Activated CD4-positive, alpha-beta T cell treated with anti-CD3 and anti-CD28 coated beads for 48 hours (primary cell): ENCODE results near the gene ZNFX1.
"Not testable (repeated sequence)": the region's sequence is repeated elsewhere in the genome, so short reads cannot be mapped to it uniquely, and the experiment has no call there.

Source experiments
- DNase-seq: peaks from one replicate; pipeline ENCODE4 v3.0.0-alpha.2; 2020

ZNFX1 gene

DNA sequence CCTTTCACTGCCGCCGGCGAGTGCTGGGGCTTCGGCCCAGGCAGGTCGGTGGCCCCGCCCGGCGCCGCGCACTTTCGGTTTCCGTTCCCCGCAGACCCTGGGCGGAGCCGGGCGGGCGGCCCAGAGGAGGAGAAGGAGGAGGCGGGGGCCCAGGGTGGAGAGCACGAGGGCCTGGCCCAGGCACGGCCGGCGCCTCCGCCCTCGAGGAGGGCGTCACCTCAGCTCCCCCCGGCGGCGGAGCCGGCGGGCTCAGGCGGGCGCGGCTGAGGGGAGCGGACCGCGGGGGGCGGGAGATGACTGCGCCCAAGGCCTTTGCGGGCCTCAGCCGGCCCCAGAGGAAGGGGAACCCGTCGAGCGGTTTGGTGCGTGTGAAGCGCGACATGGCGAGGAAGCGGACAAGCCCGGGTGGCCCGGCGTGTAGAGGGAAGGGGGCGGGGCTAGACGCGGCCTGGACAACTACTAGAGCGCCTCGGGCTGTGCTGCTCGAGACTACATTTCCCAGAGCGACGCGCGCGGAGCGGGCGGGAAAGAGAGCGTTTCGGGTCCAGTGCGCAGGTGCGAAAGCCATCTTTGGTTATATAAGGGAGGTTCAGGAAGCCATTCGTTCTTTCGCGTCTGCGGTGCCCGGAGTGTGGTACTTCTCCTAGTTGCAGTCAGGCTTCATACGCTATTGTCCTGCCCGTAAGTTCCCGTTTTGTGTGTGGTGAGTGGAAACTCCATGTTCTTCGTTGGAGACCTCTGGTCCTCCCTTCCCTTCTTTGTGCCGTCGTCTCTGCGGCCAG lies at the start of gene ZNFX1:
ZNFX1 (minus strand) TSS at position 22 of the 782 bp plus-strand sequence. CDS start 2,218 bp downstream, outside the sequence.
- DNase-seq, result peak; percentile 99

DNA sequence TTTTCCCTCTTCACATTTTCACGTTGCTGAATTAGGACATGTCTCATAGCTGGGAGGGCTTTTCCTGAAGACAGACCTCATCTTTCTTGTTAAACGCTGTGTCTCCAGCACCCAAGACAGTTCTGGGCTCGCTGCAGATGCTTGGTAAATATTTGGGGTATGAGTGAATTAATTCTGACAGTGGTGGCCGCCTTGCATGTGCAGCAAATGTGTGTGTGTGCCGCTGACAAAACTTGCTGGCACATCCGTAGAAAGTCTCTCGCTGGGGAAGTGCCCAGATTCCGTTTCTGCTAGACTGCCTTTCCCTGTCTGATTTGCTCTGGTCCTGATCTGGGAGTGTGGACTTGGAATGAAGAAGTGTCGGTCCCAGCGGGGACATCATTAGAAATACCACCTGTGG lies 48.2 kb upstream of the ZNFX1 start:
- no peak for DNase-seq

DNA sequence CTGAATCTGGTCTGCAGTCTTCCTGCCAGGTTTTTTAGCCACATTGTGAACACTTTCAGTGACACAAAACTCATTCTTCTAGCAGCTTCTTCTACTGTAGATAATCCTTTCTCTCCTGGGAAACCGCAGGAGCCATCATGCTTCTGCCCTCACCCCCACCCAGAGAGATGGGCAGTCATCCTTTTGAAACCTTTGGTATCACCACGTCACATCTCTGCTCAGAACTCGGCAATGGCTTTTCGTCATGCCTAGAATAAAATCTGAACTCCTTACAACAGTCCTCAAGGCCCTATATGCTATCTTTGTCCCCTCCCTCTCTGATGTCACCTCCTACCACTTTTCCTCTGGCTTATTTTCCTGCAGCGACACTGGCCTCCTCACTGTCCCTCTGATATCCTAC lies 46.4 kb upstream of the ZNFX1 start:
- DNase-seq, result no peak

DNA sequence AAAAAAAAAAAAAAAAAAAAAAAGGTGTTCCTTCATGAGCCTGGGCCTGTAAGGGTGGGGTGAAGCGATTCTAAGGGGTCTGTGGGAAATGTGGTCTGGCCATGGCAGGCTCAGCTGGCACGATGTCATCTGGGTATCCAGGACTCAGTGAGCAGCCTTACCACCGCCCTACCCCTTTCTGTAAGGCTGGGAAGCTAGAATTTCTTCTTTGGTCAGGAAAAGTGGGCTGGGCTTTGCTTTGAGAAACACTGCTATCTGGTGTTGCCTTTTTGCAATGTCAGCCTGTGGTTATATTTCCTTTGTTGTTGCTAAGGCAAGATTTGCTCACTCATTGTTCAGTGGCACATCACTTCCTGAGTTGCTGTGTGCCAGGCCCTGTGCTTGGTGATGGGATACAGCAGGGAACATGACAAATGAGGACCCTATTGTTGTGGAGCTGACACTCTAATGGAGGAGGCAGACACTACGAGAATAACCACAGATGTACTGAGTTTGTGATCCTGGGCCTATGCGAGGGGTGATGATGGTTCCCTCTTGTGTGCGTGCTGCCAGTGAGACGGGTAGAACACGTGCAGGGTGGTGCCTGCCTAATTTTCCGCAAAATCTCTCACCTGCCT lies 45.9 kb upstream of the ZNFX1 start:
- peak; percentile 28 for DNase-seq

DNA sequence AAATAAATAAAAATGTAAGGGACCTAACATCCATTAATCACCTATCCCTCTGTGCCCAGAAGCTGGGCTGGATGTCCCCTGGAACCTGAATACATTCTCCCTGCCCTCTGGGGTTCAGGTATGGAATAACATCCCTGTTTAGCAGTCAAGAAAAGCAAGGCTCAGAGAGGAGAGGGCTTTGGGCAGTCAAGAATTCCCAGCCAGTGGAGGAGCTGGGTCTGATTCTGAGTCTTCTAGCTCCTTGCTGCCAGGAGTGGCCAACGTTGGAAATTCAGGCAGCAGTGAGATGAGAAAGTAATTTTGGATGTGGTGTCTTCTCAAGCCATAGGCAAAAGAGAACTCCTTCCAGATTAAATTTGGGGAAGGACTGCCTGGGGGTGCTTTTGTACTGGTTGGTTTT lies 42.6 kb upstream of the ZNFX1 start:
- peak; percentile 11 for DNase-seq

DNA sequence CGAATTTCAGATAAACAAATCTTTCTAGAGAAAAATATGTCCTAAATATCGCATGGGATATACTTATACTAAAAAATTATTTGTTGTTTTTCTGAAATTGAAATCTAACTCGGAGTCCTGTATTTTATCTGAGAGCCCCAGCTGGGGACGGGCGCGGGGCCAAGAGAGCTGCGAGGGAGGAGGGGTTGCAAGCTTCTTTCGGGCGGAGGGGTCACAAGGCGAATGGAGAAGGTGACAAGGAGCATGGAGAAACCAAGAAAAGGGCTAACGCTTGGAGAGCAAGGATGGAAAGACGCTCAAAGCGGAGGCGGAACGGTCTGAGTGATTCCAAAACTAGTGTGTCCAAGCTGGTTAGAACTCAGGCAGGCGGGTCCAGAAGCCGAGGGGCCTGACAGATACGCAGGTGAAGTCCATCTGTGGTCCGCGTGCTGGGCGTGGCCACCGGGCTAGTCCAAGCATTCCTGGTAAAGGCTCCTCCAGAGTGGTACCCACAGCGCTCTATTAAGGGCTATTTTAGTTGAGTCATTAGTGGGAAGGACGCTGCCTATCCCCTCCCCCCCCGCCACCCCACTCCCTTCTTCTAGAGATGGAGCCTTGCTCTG lies 41.5 kb upstream of the ZNFX1 start:
- DNase-seq, result no peak

DNA sequence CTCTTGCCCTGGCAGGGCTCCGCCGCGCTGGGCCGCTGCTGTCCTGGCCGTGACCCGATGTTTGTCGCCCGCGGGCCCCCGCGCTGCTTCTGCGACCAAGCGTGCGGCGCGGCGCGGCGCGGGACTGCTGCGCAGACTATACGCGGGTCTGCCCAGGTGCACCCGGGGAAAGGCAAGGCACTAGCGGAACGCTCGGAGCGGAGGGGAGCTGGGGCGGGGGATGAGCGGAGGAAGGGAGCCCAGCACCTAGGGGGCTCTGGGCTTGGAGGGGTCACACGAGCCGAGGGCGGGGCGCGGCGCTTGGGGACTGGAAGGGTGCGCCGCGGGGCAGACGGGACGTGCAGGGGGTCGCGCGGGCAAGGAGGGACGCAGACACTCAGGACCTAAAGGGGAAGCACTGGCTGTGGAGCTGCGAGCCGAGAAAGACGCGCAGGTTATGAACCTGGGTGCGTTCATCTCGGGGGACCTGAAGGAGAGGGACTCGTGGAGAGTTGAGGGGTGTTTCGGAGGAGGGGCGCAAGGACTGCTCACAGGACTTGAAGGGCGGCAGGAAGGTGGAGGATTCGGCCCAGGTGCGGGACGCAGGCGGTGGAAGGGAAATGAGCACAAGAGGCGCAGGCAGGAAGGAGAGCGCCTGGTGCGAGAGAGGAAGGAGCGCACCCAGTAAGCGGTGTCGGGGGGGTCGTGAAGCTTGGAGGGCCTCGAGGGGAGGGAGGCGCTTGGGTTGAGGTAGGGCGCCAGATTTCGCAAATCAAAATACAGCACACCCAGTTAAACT lies 40.8 kb upstream of the ZNFX1 start:
- peak; percentile 14 for DNase-seq

DNA sequence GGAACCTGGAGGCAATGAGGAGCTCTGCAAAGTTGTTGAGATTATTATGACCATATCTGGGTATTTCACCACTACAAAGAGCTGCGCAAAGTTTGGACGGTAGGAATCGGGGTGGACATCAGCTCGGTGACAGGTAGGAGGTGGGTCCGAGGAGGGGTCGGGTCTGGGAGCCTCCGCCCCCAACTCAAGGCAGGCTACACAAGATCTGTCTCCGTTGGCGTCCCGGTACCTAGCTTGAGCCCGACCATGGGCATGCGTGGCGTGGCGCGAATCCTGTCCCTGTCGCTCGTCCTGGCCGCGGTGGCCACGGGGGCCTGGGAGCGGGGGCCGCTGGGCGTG lies 40.2 kb upstream of the ZNFX1 start:
- no peak for DNase-seq

DNA sequence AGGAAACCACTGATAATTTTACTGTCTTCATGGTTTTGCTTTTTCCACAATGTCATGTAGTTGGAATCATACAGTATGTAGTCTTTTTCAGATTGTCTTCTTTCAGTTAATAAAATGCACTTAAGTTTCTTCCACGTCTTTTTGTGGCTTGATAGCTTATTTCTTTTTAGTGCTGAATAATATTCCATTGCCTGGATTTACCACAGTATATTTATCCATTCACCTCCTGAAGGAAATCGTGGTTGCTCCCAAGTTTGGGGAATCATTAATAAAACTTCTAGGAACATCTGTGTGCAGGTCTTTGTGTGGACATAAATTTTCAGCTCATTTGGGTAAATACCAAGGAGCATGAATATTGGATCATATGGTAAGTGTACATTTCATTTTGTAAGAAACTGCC lies 38.8 kb upstream of the ZNFX1 start:
- DNase-seq, result no peak

DNA sequence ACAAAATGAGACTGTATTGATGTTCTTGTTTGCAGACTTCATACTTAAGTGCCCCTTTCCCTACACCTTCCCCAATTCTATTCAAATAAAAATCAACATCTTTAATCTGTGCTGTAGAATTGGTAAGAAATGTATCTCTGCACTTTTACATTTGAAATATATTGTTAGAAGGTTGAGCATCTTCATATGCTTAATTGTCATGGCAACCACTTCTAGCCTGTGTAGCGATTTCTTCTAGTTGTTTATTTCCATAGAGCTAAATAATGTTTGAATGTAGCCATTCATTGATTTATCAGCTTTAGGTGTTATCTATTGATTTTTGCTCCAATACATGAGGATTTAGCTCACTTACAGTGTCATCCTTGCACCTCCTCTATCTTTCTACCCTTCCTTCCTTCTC lies 37.7 kb upstream of the ZNFX1 start:
- no peak for DNase-seq

DNA sequence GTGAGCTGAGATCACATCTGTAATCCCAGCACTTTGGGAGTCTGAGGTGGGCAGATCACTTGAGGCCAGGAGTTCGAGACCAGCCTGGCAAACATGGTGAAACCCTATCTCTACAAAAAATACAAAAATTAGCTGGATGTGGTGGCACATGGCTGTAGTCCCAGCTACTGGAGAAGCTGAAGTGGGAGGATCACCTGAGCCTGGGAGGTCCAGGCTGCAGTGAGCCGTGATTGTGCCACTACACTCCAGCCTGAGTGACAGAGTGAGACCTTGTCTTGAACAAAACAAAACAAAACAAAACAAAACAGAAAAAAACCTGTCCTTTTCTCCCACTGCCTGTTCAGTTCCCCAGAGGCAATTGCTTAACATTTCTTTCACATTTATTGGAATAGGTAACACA lies 36.2 kb upstream of the ZNFX1 start:
- not testable (repeated sequence) for DNase-seq

DNA sequence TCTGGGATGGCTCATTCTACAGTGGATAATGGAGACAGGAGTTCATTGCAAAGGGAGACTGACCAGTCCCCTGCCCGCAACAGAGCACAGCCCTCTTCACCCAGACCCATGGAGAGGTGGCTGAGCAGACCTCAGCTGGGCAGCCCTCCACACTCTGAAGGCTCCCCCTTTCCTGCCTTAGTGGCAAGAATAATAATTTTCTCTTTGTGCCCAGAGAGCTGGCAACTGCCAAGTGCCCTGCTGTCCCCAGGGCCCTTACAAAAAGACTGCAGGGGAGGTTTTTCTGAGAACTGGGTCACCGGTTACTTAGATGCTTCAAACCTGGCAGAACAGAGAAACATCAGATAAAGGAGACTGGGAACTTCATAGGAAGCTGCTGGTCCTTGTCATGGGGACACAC lies 35.4 kb upstream of the ZNFX1 start:
- no peak for DNase-seq

DNA sequence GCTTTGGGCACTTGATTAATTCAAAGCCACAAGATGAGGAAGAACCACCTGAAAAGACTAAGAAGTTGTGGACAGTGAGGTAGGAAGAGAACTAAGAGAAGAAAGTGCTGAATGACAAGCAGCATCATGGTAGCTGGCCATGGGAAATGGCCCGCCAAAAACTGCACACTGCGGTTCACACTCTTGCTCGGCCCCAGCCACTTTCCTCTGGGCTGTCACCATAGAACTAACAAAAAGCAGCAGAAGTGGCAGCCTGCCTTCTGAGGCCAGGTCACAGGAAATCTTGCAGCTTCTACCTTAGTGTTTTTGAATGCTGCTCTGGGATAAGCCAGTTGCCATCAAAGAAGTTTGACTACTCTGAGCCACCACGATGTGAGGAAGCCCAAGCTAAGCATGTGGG lies 34.8 kb upstream of the ZNFX1 start:
- DNase-seq, result no peak

DNA sequence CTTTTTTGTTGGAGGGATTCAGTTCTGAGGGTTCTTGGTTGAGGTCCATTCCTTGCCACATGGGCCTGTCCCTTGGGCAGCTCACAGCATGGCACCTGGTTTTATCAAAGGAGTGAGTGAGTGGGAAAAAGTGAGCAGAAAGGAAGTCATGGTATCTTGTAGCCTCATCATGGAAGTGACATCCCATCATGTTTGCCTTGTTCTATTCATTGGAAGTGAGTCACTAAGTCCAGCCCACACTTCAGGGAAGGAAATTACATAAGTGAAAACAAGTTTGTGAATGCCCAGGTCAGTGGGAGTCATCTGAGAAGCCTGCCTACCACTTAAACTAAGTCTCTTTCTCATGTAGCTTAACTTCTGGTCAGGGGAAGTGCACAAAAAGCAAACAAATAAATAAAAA lies 32.8 kb upstream of the ZNFX1 start:
- peak; percentile 33 for DNase-seq

DNA sequence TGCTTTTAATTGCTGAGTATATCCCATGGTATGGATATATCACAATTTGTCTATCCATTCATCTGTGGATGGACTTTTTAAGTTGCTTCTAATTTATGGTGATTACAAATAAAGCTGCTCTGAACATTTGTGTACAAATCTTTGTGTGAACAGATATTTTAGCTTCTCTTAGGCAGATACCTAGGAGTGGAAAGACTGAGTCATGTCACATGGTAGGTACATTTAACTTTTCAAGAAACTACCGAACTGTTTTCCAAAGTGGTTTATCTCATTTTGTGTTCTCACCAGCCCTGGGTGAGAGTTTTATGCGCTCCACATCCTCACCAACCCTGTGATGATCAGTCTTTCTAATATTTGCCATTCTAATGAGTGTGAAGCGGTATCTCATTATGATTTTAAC lies 31.0 kb upstream of the ZNFX1 start:
- no peak for DNase-seq

DNA sequence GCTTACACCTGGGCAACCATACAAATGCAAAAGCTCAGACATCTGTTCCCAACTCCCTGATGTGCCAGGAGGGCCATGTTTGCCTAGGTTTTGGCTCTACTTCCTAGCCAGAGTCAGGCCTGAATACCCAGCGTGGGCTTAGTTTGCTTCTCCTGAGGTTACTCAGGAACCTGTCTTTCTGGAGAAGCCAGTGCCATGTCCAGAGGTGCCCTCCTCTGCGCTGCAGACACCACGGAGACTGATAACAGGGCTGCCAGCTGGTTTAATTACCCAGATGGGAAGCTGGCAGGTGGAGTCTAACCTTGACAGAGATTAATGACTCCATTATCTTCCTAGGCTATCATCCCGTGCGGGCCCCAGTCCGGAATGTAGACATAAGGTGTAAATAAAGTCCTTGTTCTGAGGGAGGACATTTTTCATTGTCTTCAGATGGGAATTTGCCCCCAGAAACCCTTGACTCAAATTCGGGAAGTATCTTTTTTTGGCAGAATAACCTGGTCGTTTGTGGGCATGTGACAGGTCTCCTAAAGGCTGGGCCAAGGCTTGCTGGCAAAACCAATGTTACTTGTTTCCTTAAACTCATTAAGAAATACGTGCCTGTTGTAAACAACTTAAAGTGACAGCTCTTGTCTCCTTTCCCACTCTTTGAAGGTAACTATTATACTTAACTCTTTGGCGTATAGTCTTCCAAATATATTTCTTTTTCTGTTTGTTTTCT lies 29.2 kb upstream of the ZNFX1 start:
- no peak for DNase-seq

DNA sequence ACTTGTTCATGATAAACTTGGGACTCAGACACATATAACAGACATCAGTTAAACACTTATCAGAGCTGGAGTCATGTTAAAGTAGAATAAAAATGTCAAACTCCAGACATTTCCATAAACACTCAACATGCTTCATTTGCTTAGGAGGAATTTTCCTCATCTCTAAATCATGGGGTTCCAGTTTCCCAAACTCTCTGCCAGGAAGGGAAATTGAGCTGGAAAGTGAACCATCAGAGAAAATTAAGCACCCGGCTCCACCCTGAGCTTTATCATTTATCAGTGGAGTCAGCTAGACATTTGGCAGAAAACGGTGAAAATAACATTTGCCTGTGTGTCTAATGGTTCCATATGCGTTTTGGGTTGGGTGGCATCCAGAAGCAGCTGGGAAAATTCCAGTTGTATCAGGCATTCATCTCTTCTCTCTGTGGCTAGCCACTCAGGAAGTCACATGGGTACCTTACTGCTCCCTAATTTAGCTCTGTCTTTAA lies 25.3 kb upstream of the ZNFX1 start:
- no peak for DNase-seq

DNA sequence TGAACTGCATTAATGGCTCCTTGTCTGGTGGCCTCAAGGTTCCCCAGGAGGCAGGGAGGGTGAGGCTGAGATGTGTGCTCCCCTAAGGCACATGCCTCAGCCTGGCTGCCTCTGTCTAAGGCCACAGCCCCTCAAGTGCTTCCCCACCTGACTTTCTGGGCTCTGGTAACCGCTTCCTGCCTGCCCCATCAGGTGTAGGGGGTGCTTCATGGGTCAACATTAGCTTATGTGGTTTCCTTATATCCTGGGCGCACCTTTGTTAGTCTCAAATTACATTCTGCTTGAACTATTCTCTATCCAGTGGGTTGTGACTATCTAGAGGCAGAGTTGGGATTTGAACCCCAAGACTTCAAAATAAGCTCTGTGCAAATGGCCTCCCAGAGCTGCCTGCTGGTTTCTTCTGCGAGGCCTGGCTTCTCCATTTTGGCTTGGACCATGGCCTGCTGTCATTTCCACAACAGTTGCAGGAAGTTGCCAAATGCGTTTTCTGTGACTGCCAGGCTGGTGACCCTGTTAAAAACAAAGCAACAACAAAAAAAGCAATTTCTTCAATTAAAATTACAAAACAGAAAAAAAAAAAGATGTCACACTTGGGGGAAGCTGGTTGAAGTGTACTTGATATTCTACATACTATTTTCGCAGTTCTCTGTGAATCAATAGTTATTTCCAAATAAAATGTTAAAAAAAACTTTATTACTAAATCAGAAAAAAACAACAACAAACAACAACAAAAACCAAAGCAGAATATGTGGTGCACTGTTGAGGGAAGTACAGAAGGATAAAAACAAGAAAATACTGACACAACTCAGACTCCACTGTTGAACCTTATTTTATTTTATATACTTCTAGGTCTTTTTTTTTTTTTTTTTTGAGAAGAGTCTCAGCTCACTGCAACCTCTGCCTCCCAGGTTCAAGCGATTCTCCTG lies 20.0 kb upstream of the ZNFX1 start:
- no peak for DNase-seq

DNA sequence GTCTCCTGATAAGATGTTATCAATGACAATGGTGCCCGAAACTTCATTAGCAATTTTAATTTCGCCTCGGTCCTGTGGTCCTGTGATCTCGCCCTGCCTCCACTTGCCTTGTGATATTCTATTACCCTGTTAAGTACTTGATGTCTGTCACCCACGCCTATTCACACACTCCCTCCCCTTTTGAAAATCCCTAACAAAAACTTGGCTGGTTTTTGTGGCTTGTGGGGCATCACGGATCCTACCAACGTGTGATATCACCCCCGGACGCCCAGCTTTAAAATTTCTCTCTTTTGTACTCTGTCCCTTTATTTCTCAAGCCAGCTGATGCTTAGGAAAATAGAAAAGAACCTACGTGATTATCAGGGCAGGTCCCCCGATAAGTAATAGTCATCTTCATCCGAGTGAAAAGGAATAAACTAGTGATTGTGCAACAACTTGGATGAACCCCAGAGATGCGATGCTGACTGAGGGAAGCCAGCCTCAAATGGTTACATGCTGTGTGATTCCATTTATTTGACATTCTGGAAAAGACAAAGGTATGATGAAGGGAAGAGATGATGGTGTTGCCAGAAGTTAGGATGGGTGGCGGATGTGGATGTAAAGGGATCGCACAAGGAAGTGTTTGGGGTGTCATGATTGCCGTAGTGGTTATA lies 16.3 kb upstream of the ZNFX1 start:
- DNase-seq, result not testable (repeated sequence)

DNA sequence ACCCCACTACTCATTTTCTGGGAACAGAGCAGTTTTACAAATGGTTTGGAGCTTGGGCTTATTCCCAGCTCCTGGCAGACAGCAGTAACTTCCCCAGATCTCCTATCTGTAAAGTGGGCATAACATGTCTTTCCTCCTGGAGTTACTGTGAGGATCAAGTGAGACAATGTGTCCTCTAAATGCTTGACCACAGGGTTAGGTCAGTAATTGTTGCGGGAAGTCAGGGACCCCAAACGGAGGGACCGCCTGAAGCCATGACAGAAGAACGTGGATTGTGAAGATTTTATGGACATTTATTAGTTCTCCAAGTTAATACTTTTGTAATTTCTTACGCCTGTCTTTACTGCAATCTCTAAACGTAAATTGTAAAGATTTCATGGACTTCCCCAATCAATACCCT lies 15.3 kb upstream of the ZNFX1 start:
- no peak for DNase-seq

DNA sequence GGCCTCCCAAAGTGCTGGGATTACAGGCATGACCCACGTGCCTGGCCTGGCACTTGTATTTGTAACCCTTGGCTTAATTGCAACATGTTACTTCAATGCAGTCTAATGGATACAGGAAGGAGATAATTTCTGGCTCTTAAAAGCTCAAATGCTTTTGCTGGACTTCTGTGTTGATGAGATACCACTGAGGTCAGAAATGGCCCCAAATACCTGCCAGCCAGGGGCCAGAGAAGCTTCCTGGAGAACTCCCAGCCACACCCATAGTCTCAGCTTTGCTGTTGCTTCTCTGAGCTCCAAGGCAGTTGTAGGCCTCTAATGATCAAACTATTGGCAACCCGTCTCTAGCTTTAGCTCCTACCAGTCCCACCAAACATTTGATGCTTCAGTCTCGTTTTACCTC lies 14.2 kb upstream of the ZNFX1 start:
- no peak for DNase-seq
